ENCODE results near the gene RNASE12. TPM values are rescaled to one million over a fixed set of nuclear protein-coding genes. Genes with fewer than 3 reads are reported as not detected.

Gene RNASE12
- total RNA-seq, 2 experiments from 2014 or later: not detected

GRCh38 chr14:20557212-20557542 is 34.0 kb downstream of the RNASE12 start:
- Mint-ChIP-seq H3K27ac (no peak overlapping the region), H3K9me3 (no peaks in the 10 kb centered on the region), H3K27me3 (no peaks in the 10 kb centered on the region), H3K36me3 (ENCODE audit: low read depth) (no peaks in the 10 kb centered on the region), H3K4me3 (no peak overlapping the region), H3K4me1 (ENCODE audit: low read depth) (no peaks in the 10 kb centered on the region)
- Histone ChIP-seq H3K27me3 (ENCODE audit: control insufficient read depth in 1 of 2, insufficient read depth in 2 of 2, low read length in 2 of 2) (peaks cover 0 to 7% of the 10 kb centered on the region in 2 experiments), H3K36me3 (ENCODE audit: insufficient read depth, low read length) (no peaks in the 10 kb centered on the region), H3K27ac (ENCODE audit: low read depth in 1 of 2, low read length in 2 of 2) (no peak overlapping the region), H3K9me3 (ENCODE audit: control insufficient read depth in 1 of 2, insufficient read depth in 1 of 2, low read length in 2 of 2) (no peaks in the 10 kb centered on the region), H3K4me3 (ENCODE audit: low read length) (no peak overlapping the region), H3K4me1 (ENCODE audit: insufficient read depth, low read length) (no peaks in the 10 kb centered on the region)
- CTCF ChIA-PET: no interaction called here
- DNase-seq: no peak
- intact Hi-C loops (cut with DNase I, micrococcal nuclease): no loop called here
- no peak for ATAC-seq (ENCODE audit: poor library complexity)
- POLR2A ChIA-PET: no interaction called here
- TF ChIP-seq CTCF (IDR thresholded peaks at IDR 0.05): no peak

GRCh38 chr14:20556500-20557211 is 34.5 kb downstream of the RNASE12 start:
- Mint-ChIP-seq H3K36me3 (ENCODE audit: low read depth) (no peaks in the 10 kb centered on the region), H3K27me3 (no peaks in the 10 kb centered on the region), H3K4me3 (no peak overlapping the region), H3K4me1 (ENCODE audit: low read depth) (no peaks in the 10 kb centered on the region), H3K9me3 (no peaks in the 10 kb centered on the region), H3K27ac (no peak overlapping the region)
- CTCF ChIA-PET: no interaction called here
- Histone ChIP-seq H3K36me3 (ENCODE audit: insufficient read depth, low read length) (no peaks in the 10 kb centered on the region), H3K4me1 (ENCODE audit: insufficient read depth, low read length) (no peaks in the 10 kb centered on the region), H3K9me3 (ENCODE audit: control insufficient read depth in 1 of 2, insufficient read depth in 1 of 2, low read length in 2 of 2) (no peaks in the 10 kb centered on the region), H3K4me3 (ENCODE audit: low read length) (no peak overlapping the region), H3K27ac (ENCODE audit: low read depth in 1 of 2, low read length in 2 of 2) (no peak overlapping the region), H3K27me3 (ENCODE audit: control insufficient read depth in 1 of 2, insufficient read depth in 2 of 2, low read length in 2 of 2) (peaks cover 0 to 7% of the 10 kb centered on the region in 2 experiments)
- ATAC-seq (ENCODE audit: poor library complexity) (no peak), DNase-seq (no peak)
- intact Hi-C loops (cut with DNase I, micrococcal nuclease): no loop called here
- POLR2A ChIA-PET: no interaction called here
- no peak for TF ChIP-seq CTCF (IDR thresholded peaks at IDR 0.05)

GRCh38 chr14:20555845-20556244 is 35.3 kb downstream of the RNASE12 start:
- POLR2A ChIA-PET: no interaction called here
- Histone ChIP-seq H3K9me3 (ENCODE audit: control insufficient read depth in 1 of 2, insufficient read depth in 1 of 2, low read length in 2 of 2) (no peaks in the 10 kb centered on the region), H3K27me3 (ENCODE audit: control insufficient read depth in 1 of 2, insufficient read depth in 2 of 2, low read length in 2 of 2) (peaks cover 0 to 7% of the 10 kb centered on the region in 2 experiments), H3K4me3 (ENCODE audit: low read length) (no peak overlapping the region), H3K27ac (ENCODE audit: low read depth in 1 of 2, low read length in 2 of 2) (no peak overlapping the region), H3K4me1 (ENCODE audit: insufficient read depth, low read length) (no peaks in the 10 kb centered on the region), H3K36me3 (ENCODE audit: insufficient read depth, low read length) (no peaks in the 10 kb centered on the region)
- H3K27ac Mint-ChIP-seq: no peak overlapping the region
- no peaks in the 10 kb centered on the region for H3K36me3 Mint-ChIP-seq (ENCODE audit: low read depth)
- no peak for DNase-seq
- TF ChIP-seq CTCF (IDR thresholded peaks at IDR 0.05): no peak
- intact Hi-C loops (cut with DNase I, micrococcal nuclease): no loop called here
- no peaks in the 10 kb centered on the region for H3K4me1 Mint-ChIP-seq (ENCODE audit: low read depth)
- H3K4me3 Mint-ChIP-seq: no peak overlapping the region
- no peaks in the 10 kb centered on the region for H3K27me3 Mint-ChIP-seq
- no peak for ATAC-seq (ENCODE audit: poor library complexity)
- no peaks in the 10 kb centered on the region for H3K9me3 Mint-ChIP-seq
- CTCF ChIA-PET: interaction anchor here (0.9 kb wide), 1 partner anchor 15 kb away, joined by 3 read pairs; no protein-coding TSS in a partner anchor
